Stimulated activated CD8-positive, alpha-beta memory T cell treated with anti-CD3 and anti-CD28 coated beads, Interleukin-12 subunit alpha, Interleukin-12 subunit beta, amount 100 ng/mL, for 24 hours (primary cell): Measurements from ENCODE around the gene RPL18A.

Experiments used
- DNase-seq: peaks from one replicate; pipeline ENCODE4 v3.0.0-alpha.2; 2020; ENCODE audit errors: extremely low read depth

RPL18A gene

DNA sequence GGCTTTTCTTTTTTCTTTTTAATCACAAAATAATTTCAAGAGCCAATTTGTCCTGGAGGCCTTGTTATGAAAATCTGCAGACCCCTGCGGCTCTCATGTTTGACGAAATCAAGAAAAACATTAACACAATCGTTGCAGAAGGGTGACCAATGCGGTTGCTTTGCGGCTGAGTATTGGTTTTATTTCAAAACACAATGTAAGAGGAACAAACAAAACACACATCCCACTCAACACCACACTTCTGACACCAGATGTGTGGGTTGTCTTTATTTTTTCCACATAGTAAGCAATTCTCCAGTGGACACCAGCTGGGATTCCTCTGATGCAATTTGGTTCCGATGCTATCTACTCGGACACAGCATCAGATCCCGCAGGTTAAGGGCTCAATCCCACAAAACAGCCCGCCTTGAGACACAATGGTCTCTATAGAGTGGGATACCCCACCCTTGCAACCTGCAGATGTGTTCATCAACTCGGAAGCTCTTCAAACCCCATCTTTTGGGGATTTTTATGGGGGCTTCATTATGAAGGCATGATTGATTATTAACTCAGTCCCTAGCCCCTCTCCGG lies 51.2 kb downstream of the RPL18A start:
- DNase-seq = no peak
